ENCODE results near the gene RFTN1.

- TF ChIP-seq, protein P1, sequence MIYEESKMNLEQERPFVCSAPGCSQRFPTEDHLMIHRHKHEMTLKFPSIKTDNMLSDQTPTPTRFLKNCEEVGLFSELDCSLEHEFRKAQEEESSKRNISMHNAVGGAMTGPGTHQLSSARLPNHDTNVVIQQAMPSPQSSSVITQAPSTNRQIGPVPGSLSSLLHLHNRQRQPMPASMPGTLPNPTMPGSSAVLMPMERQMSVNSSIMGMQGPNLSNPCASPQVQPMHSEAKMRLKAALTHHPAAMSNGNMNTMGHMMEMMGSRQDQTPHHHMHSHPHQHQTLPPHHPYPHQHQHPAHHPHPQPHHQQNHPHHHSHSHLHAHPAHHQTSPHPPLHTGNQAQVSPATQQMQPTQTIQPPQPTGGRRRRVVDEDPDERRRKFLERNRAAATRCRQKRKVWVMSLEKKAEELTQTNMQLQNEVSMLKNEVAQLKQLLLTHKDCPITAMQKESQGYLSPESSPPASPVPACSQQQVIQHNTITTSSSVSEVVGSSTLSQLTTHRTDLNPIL (CRISPR knock-in tag; IDR thresholded peaks at IDR 0.05; ENCODE audit: low read depth) = no peak
- TF ChIP-seq CSRNP3 (CRISPR knock-in tag; IDR thresholded peaks at IDR 0.05) = no peak
- no peak for TF ChIP-seq ZC3H10 (CRISPR knock-in tag; IDR thresholded peaks at IDR 0.05)
- TF ChIP-seq ZFP30 (CRISPR knock-in tag; IDR thresholded peaks at IDR 0.05) = no peak
- TF ChIP-seq TOX (CRISPR knock-in tag; IDR thresholded peaks at IDR 0.05; ENCODE audit: borderline replicate concordance) = no peak
- no peak for TF ChIP-seq ZNF8 (CRISPR knock-in tag; IDR thresholded peaks at IDR 0.05)
- TF ChIP-seq, protein P2, sequence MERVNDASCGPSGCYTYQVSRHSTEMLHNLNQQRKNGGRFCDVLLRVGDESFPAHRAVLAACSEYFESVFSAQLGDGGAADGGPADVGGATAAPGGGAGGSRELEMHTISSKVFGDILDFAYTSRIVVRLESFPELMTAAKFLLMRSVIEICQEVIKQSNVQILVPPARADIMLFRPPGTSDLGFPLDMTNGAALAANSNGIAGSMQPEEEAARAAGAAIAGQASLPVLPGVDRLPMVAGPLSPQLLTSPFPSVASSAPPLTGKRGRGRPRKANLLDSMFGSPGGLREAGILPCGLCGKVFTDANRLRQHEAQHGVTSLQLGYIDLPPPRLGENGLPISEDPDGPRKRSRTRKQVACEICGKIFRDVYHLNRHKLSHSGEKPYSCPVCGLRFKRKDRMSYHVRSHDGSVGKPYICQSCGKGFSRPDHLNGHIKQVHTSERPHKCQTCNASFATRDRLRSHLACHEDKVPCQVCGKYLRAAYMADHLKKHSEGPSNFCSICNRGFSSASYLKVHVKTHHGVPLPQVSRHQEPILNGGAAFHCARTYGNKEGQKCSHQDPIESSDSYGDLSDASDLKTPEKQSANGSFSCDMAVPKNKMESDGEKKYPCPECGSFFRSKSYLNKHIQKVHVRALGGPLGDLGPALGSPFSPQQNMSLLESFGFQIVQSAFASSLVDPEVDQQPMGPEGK (CRISPR knock-in tag; IDR thresholded peaks at IDR 0.05; ENCODE audit: borderline replicate concordance) = no peak
Observed at GRCh38 chr3:16279010-16279801, 234.3 kb downstream of the RFTN1 start.
